ENCODE data around the gene ABLIM2.
"Not testable (repeated sequence)": the region's sequence is repeated elsewhere in the genome, so short reads cannot be mapped to it uniquely, and the experiment has no call there.

The ABLIM2 gene

DNA sequence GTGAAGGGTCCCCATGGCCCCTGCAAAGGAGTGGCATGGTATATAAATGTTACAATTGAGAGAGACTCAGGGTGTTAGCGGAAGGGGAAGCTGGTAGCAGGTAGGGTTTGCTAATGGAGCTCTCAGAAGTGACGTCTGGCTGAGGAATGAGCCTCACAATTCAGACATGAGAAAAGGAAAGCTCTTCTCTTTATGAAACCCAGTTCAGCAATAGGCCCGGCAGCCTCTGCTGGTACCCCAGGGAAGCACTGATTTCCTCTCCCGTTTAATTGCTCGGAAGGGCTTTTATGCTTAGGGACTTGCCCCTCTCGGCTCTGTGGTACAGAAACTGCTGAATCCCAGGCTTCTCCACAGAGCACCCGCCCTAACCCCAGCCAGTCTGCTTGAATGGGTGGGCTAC is 199.5 kb downstream of the ABLIM2 start:
- DNase-seq (ENCODE audit: low read depth): no peak

DNA sequence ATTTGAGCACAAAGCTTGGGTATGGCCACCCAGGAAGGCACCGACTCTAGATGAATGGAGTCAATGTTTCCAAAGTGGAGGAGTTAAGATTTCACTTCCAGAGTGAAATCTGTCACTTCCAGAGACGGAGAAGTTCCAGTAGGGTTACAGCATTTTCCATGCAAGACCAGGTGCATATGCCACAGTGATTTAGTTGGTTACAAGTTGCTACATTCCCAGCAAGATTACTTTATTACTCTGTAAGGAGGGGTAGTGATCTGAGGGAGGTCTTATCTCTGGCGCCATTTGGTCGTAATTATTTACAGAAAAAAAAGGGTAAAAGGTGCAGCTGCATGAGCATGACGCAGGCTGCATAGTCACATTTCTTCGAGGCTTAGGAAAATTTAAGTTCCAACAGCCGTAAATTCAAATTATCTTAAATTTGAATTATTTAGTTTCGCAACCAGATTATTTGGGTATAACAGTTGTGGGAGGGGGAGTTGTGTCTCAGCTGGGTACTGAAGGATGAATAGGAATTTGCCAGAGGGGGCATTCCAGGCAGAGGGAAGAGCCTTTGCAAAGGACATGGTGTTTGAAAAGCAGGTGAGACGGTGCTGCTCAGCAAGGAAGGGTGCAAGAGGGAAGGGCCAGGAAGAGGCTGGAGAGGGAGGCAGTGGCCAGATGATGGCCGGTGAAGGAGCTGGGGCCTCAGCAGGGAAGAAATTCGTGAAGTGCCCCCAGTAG is 201.5 kb downstream of the ABLIM2 start:
- no peak for DNase-seq (ENCODE audit: low read depth)

DNA sequence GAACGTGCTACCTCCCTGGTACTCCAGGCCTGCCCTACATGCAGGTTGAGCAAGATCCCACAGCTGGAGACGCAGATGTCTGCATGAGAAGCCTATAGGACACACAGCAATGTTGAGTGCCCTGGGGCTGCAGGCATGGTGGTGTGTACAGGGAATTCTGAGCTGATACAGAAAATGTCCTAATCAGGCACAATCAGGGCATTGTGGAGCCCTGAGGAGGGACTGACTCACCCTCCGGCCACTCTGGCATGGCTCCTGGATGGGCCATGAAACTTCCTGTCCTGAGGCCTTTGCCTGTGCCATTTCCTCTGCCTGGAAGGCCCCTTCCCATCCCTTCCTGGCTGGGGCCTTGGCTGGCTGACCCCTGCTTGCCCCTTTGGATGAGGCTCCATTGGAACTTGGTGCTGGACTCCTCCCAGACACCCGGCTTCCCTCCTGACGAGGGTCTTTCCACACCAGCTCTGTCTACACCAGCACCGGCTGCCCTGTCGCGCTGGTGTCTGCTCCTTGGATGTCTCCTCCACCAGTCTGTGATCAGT is 202.3 kb downstream of the ABLIM2 start:
- peak; percentile 60 for DNase-seq (ENCODE audit: low read depth)

DNA sequence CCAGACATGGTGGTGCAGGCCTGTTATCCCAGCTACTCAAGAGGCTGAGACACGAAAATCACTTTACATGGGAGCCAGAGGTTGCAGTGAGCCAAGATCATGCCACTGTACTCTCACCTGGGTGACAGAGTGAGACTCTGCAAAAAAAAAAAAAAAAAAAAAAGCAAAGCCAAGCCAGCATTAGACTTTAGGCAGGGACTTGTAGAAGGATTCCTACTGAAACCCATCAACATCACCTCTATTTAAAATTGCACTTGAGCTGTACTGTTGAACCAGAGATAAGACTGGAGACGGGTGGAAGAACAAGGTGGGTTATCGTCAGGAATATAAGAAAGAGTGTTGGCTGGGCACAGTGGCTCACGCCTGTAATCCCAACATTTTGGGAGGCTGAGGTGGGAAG is 203.2 kb downstream of the ABLIM2 start:
- no peak for DNase-seq (ENCODE audit: low read depth)

DNA sequence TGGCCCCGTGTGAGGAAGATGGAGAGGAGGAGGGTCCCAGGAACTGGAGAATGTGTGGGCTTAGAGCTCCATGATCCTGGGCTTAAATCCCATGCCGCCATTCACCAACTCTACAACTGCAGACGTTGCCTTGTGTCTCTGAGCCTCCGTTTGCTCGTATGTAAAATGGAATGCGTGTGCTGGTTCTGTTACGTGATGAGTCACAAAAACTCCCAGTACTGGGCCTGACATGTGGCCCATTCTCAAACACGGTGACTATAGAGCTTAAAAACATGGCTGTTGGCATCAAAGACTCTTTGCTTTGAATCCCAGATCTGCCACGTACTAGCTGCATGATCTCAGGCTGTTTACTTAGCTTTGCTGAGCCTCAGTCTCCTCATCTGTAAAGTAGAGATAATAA is 206.0 kb downstream of the ABLIM2 start:
- no peak for DNase-seq (ENCODE audit: low read depth)

DNA sequence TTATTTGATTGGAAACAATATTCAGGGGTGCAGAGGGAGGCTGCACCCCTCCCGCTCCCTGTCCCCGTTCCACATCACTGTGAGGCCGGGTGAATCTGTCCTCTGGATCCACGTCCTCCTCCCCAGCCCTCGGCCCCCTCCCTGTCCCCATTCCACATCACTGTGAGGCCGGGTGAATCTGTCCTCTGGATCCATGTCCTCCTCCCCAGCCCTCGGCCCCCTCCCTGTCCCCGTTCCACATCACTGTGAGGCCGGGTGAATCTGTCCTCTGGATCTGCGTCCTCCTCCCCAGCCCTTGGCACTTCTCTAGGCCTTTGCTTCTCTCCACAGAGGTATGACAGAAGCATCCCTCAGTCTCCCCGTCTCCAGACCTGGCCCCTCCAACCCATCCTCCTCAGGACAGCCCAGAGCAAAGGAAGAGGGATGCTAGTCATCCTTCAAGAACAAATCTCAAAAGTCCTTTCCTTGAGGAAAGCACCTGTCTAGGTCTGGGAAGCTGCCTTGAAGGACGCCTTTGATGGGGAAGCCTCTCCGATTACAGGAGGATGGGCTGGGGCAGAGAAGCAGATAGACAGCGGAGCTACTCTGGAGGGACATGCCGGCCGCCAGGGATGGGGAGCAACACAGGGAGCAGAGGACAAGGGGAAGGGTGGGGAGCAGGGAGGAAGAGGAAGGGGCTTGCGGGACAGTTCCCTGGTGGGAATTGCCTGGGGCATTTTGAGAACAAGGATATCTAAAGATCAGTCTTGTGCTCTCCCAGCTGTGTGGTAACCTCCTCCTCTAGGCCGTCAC is 208.1 kb downstream of the ABLIM2 start:
- no peak for DNase-seq (ENCODE audit: low read depth)

DNA sequence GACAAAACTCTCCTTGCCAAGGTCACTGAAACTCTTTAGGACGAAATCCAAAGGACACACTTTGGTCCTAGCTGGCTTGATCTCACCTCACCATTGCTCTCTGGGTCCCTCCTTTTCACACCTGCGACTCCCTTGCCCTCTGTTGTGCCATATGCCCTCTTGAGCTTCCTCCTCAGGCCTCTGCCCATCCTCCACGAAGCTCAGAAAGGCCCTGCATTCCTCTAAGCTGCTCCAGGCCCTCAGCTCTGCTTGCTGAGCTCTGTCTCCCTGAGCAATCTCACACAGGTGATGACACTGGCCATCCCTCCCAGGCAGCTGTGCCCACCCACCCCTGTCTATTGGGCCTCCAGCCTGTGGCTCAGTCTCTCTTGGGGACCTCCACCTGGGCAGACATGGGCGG is 208.9 kb downstream of the ABLIM2 start:
- DNase-seq (ENCODE audit: low read depth): no peak

DNA sequence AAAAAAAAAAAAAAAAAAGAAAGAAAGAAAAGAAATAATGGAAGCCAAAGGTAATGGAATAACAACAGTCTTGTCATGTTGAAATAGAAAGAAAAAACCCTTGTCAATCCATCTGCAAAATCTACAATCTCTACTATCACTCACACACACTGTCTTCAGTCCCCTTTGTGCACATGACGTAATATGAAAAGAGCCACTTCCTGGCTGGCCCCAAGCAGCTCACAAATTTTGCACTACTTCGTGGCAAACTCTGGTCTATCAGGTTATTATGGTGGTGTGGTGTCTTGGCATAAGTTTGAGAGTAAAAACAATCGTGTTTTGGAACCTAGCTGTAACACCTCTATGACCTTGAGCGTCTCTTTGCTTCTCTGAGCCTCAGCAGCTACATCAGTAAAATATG is 210.7 kb downstream of the ABLIM2 start:
- DNase-seq (ENCODE audit: low read depth): no peak

DNA sequence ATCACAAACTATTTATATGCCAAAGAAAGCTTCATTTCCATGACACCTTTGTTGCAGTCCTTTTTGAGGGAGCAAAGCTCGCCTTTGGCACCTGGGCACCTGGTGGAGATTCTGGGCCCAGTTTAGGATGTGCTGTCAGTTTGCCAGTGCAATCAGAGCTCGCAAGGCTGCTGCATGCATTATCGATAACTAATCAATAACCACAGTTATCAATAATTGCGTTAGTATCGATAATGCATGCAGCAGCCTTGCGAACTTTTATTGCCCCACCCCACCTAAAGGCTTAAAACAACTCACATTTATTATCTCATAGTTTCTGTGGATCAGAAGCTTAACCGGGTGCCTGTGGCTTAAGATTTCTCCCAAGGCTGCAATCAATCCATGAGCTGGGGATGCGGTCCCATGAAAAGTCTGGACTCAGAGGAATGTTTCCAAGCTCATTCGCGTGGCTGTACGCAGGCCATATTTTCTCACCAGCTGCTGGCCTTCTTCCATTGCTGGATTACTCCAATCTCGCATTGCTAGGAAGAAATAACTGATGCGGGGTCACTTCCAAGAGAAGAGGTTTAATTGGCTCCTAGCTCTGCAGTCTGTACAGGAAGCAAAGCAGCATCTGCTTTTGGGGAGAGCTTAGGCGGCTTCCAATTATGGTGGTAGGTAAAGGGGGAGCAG is 212.8 kb downstream of the ABLIM2 start:
- DNase-seq (ENCODE audit: low read depth): no peak

DNA sequence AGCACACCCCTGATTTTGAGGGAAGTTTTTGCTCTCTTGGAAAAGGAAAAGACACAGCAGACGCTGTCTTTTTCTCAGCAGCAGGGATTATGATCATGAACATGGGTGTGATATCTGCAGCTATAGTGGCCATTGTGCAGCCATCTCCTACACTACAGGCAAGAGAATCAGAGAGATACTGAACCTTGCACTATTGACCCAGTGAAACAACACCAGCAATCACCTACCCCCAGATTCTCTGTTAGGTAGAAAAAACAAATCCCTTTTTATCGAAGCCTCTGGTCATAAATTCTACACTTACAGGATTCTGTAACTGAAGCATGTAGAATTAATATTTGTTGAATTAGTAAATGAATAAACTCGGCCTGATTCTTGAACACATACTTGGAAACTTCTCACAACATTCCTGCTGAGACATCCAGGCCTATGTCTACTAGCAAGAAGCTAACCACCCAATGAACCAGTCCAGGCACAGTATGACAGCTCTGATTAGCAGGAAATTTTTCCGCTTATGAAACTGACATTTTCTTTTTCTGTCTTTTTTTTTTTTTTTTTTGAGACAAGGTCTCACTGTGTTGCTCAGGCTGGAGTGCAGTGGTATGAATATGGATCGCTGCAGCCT is 213.9 kb downstream of the ABLIM2 start:
- DNase-seq (ENCODE audit: low read depth): no peak

DNA sequence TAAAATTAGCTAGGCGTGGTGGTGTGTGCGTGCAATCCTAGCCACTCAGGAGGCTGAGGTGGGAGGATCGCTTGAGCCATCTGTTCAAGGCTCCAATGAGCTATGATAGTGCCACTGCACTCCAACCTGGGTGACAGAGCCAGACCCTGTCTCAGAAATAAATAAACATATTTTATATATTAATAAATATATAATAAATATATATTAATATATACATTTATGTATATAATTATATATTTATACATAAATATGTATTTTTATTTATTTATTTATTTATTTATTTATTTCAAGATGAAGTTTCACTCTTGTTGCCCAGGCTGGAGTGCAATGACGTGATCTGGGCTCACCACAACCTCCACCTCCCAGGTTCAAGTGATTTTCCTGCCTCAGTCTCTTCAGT is 214.9 kb downstream of the ABLIM2 start:
- DNase-seq (ENCODE audit: low read depth): not testable (repeated sequence)

DNA sequence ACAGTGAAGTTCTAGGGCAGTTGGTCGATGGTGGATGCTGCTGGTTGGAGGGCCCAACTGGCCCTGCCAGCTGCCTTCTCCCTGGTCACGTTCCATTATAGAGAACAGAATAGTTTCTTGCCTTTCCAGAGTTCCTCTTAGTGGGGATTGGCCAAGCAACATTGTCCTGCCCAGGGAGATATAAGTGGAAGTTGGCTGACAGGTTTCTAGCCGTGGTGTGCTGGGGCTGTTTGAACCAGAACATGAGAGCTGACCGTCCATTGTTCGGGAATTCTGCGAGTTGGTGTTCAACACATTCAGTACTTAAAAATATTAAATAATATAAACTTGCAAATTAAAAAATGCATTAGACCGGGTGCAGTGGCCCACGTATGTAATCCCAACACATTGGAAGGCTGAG is 215.4 kb downstream of the ABLIM2 start:
- DNase-seq (ENCODE audit: low read depth): no peak

DNA sequence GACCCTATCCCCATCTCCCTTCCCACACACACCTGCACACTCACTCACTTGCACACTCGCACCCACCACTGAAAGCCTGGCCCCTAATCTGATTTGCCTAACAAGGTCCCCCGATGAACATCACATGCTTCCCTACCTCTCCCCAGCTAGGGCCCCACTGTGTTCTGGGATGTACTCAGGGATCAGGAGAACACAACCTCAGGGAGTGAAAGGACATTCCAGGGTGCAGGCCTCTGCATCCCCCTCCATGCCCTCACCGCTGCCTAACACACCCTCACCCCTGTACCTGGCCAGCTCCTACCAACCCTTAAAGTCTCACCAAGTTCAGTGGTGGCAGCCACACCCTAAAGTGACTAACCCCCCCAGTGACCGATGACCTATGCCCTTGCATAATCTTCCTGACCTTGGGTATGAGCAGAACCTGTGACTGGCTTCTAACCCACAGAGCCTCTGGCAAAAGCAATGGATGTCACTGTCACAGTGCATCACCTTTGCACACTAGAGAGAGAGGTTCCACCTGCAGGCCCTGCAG is 216.6 kb downstream of the ABLIM2 start:
- no peak for DNase-seq (ENCODE audit: low read depth)

DNA sequence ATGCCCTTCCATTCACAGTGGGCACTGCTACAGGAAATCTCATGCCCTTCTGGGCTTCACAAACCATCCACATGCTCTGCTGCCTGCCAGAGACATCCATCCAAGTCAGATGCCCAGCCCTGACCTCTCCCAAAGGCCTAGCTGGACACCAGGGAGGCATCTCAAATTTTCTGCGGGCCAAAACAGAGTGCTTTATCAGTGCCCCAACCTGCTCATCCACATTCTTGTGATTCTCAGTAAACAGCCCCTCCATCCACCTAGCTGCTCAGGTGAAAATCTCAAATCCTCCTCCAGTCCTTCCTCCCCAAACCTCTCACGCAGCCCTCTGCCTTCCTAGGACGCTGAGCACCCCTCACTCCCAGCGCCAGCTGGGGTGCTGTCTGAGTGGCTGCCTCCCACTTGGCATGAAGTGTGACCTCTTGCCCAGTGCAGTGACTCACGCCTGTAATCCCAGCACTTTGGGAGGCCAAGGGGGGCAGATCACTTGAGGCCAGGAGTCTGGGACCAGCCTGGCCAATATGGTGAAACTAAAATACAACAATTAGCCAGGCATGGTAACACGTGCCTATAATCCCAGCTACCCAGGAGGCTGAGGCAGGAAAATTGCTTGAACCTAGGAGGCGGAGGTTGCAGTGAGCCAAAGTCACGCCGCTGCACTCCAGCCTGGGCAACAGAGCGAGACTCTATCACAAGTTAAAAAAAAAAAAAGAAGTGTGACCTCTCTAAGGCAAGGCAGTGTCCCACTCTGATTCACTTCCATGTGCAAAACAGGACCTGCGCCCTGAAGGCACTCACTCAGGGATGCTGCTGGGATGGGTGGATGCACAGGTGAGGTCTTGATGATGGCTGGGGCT is 217.3 kb downstream of the ABLIM2 start:
- peak; percentile 42 for DNase-seq (ENCODE audit: low read depth)

DNA sequence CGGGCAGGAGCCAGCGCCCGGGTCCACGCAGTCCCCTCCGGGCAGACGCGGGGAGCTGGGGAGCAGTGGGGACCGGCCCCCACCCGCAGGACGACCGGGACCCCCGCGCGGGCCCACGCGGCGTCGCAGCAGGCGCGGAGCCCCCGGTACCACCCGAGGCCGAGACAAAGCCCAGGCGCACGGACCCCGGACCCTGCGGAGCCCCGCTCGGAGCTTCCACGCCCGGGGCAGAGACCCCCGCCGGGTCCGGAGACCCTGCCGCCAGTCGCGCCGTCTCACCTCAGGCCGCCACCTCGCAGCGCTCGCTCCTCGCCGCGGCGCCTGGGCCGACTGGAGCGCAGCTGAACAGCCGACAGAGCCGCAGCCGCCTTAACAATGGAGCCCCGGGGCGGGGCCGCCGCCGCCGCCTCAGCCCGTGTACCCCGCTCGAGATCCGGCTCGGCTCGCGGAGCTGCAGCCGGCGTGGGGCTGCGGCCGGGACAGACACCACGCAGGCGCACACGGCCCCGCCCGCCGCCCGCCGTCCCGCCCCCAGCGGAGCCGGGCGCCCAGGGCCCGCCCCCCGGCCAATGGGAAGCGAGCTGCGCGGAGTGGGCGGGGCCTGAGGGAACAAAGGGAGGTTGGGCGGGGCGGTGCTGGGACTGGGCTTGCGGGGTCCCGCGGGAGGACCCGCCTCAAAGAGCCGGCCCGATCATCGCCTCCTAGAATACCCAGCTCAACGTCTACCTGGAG is 219.1 kb downstream of the ABLIM2 start, which contains the start of gene AFAP1:
Gene AFAP1, minus strand, starts transcription at position 485 of the 732 bp plus-strand sequence. CDS start 67,783 bp downstream, outside the sequence.
- DNase-seq (ENCODE audit: low read depth): peak; percentile 80

DNA sequence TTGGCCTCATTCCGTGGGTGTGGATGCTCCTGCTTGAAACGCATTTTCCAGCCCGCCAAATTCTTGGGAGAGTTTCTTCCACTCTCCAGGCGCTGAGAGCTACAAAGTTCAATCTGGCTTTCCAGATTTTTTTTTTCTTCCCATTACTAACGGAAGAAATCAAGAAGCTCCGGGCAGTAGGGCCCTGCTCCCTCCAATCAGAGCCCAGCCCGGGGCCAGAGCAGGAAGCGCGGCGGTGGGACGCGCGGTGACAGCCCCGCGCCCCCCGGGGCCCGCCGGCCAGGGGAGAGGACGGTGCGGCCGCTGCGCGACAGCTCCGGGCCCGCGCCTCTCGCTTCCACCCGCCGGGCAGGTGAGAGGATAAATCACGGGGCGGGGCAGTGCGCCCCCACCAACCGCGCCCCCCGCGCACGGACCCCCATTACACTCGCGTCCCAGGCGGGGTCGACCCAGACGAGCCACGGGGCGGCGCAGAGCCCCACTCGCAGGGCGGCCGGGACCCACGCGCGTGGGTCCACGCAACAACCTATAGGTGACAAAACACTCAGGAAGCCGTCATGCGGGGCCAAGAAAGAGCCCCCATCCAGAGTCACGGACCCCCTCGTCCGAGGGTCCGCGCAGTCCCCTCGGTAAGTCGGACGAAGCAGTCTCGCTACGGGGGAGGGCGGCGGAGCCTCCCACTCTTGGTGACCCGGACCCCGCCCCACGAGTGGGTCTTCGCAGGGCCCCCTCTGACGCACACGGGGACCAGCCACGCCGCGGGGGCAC is 219.8 kb downstream of the ABLIM2 start:
- DNase-seq (ENCODE audit: low read depth): peak; percentile 40

DNA sequence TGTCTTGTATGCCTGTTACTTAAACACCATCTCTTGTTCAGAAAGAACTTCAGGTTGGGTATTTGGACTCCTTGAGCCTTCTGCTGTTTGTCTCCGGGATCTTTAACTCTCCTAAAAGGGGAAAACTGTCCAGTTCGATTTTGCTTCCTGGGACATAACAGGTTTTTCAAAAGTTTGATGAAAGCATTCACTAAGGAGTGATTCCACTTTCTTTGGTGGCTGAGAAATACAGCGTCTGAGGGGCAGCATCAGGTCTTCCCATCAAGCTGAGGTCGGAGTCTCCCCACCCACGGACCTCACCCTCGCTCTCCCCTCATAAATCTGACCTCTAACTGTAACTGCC is 220.4 kb downstream of the ABLIM2 start:
- DNase-seq (ENCODE audit: low read depth): no peak

DNA sequence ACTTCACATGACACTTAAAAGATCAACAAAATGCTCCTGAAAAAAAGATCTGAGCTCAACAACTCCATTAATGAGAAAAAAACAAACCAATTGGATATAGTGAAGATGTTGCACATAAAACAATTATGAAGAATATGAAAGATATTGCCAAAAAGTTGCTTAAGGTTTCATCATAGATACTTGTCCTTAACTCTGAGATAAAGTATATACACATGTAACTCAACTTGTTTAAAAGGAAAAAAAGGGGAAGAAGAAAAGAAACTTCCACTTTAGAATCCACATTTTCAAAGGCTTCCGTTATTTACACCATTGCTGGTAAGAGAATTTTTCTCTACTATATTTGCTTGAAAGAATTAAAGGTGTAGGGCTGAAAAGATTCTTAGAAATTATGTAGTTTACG is 221.6 kb downstream of the ABLIM2 start:
- peak; percentile 51 for DNase-seq (ENCODE audit: low read depth)

DNA sequence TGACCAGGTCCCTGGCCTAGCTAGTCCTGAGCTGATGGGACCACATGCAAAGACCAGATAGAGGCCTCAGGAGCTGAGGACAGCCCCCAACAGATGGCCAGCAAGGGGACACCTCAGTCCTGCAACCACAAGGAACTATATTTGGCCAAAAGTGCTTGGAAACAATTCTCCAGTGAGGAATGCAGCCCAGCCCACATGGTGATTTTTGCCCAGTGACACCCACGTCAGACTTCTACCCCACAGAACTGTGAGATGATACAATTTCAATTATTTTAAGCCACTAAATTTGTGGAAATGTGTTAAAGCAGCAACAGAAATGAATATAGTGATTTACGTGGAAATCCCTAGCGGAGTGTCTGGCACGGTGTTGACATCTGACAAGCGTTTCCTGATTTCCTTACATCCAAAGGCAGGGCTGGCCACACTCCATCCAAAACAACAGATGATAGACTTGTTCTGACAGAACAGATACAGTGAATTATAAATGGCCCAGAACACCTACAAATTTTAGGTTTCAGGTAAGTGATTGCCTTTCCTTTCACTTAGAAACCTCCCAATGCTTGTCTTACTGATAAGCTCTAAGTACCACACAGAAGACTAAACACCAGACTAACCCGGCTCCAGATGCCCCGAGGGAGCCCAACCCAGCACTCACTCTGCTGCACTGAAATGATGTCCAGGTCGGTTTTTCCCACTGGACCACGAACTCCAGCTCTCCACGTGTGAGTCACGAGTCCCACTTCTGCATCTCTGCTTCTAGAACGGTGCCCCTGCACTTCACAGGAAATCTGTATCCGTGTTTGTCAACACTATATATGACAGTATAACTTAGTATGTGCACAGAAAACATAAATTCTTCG is 224.7 kb downstream of the ABLIM2 start:
- no peak for DNase-seq (ENCODE audit: low read depth)

All from fibroblast of gingiva (primary cell).